Gastrocnemius medialis (tissue), 4 donors: ENCODE measurements around the gene MBOAT7.

Experiments
- CTCF ChIP-seq, 5 experiments: fragments of 450-650 bp in 3 of 5; fragments of 200-600 bp in 2 of 5; sonication (generic) in 2 of 5; IDR thresholded peaks in 4 of 5; conservative IDR thresholded peaks in 1 of 5; 1 replicate in 4 of 5; 2 replicates in 1 of 5; pipeline ENCODE4 v1.5.1; 2016 to 2019; ENCODE audit warnings: antibody characterized with exemption in 5 of 5, mild to moderate bottlenecking in 3 of 5, moderate library complexity in 3 of 5
- POLR2A ChIP-seq, 2 donors: fragments of 450-650 bp; IDR thresholded peaks; one replicate each; pipeline ENCODE4 v1.6.1; 2017; ENCODE audit warnings: antibody characterized with exemption in 2 of 2, mild to moderate bottlenecking in 2 of 2, moderate library complexity in 2 of 2

- TF ChIP-seq CTCF (IDR thresholded peaks at IDR 0.05 in 4 of 5, conservative IDR thresholded peaks at IDR 0.05 in 1 of 5), result no peak
- TF ChIP-seq POLR2A (IDR thresholded peaks at IDR 0.05), result no peak
These were observed 39.8 kb upstream of the MBOAT7 start for GRCh38 chr19:54229146-54229545.
